Sigmoid colon (tissue), 4 donors: ENCODE measurements around the gene OVOL2.

Source experiments
- POLR2AphosphoS5 ChIP-seq, 4 donors: sonication (generic); formaldehyde crosslinking; IDR thresholded peaks; one replicate each; pipeline ENCODE4 v1.6.1; 2017; ENCODE audit warnings: antibody characterized with exemption in 4 of 4
- TF ChIP-seq, protein P1 (sequence below), 4 experiments: fragments of 450-650 bp in 3 of 4; fragments of 200-600 bp in 1 of 4; IDR thresholded peaks; one replicate each; pipeline ENCODE4 v1.5.1; 2016 to 2019; ENCODE audit warnings: antibody characterized with exemption in 4 of 4, mild to moderate bottlenecking in 3 of 4, moderate library complexity in 2 of 4

- TF ChIP-seq, protein P1, sequence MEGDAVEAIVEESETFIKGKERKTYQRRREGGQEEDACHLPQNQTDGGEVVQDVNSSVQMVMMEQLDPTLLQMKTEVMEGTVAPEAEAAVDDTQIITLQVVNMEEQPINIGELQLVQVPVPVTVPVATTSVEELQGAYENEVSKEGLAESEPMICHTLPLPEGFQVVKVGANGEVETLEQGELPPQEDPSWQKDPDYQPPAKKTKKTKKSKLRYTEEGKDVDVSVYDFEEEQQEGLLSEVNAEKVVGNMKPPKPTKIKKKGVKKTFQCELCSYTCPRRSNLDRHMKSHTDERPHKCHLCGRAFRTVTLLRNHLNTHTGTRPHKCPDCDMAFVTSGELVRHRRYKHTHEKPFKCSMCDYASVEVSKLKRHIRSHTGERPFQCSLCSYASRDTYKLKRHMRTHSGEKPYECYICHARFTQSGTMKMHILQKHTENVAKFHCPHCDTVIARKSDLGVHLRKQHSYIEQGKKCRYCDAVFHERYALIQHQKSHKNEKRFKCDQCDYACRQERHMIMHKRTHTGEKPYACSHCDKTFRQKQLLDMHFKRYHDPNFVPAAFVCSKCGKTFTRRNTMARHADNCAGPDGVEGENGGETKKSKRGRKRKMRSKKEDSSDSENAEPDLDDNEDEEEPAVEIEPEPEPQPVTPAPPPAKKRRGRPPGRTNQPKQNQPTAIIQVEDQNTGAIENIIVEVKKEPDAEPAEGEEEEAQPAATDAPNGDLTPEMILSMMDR (IDR thresholded peaks at IDR 0.05): no peak
- TF ChIP-seq POLR2AphosphoS5 (IDR thresholded peaks at IDR 0.05): no peak
Observed at GRCh38 chr20:18031888-18032509, 25.7 kb downstream of the OVOL2 start.
